Breast epithelium (tissue), 4 donors: ENCODE data around the gene MVB12B. TPM values are rescaled to one million over a fixed set of nuclear protein-coding genes. Genes with fewer than 3 reads are reported as not detected.

Experiments
- DNase-seq, 2 donors: peaks; one replicate each; pipeline ENCODE4 v3.0.0-alpha.2; 2019; ENCODE audit warnings: low spot score in 2 of 2
- H3K27ac ChIP-seq, 2 donors: fragments of 200-600 bp; sonication (generic) in 1 of 2; one replicate each; pipeline ENCODE4 v1.5.1; 2016 to 2019; ENCODE audit warnings: mild to moderate bottlenecking in 1 of 2
- H3K27me3 ChIP-seq, 2 donors: fragments of 200-600 bp; sonication (generic) in 1 of 2; one replicate each; pipeline versions ENCODE4 v1.5.1 to v1.6.0; 2017 to 2019; ENCODE audit warnings: control low read depth in 1 of 2, mild to moderate bottlenecking in 1 of 2
- H3K36me3 ChIP-seq: fragments of 200-600 bp; one replicate; pipeline ENCODE4 v1.5.1; 2019
- H3K4me1 ChIP-seq, 2 donors: fragments of 200-600 bp; sonication (generic); one replicate each; pipeline ENCODE4 v1.5.1; 2016 to 2019; ENCODE audit warnings: control low read depth in 1 of 2
- H3K4me3 ChIP-seq, 3 donors: fragments of 200-600 bp; sonication (generic); 1 replicate in 2 of 3; 2 replicates in 1 of 3; pipeline ENCODE4 v1.5.1; 2016 to 2019; ENCODE audit warnings: mild to moderate bottlenecking in 3 of 3, moderate library complexity in 2 of 3
- H3K9me3 ChIP-seq, 2 donors: fragments of 200-600 bp; sonication (generic) in 1 of 2; one replicate each; pipeline ENCODE4 v1.5.1; 2016 to 2019; ENCODE audit warnings: control low read depth in 1 of 2
- POLR2A ChIP-seq: fragments of 450-650 bp; IDR thresholded peaks from one replicate; pipeline ENCODE4 v1.6.1; 2016; ENCODE audit warnings: antibody characterized with exemption, mild to moderate bottlenecking, moderate library complexity
- POLR2AphosphoS5 ChIP-seq, 3 donors: sonication (generic); formaldehyde crosslinking; IDR thresholded peaks; one replicate each; pipeline ENCODE4 v1.6.1; 2017; ENCODE audit warnings: antibody characterized with exemption in 3 of 3
- intact Hi-C: fragments of 100-400 bp; cut with DNase I; formaldehyde crosslinking; loops from one replicate; pipeline ENCODE4 v1.15.1; 2023; ENCODE audit warnings: low total_unique reads
- total RNA-seq, 3 donors: library from RNA; depleted of rRNA; stranded (reverse); fragments of >200 nt; gene quantifications; one replicate each; pipeline ENCODE4 v1.1.0, GENCODE V29; 2016
- TF ChIP-seq, protein P1 (sequence below), 3 donors: fragments of 450-650 bp; IDR thresholded peaks; one replicate each; pipeline ENCODE4 v1.5.1; 2016 to 2017; ENCODE audit warnings: antibody characterized with exemption in 3 of 3, mild to moderate bottlenecking in 3 of 3, moderate library complexity in 3 of 3

The MVB12B gene
- total RNA-seq, 3 donors from 2014 or later, result 8.2 to 12.6 (median 9.9) TPM

DNA sequence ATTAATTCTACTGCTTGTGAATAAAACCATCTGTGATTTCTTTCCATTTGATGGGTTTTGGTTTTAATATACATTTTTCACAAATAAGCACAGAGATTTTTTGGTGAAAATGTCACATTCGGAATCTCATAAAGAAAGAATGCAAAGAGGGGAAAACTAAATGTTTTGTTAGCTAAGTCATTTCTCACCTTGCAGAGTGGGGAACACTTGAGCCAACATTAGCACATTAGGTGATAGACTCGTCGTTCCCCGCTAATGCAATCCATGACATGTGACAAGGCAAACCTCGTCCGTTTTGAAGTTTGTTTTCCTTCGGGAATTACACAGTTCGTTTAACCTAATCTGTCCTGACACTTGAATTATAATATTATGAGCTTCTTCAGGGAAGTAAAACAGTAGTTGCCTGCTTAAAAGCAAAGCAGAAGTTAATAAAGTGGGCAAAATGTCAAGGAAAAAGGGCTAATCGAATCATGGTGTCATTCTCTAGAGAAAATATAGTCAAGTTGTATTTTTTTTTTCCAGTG is 191.3 kb downstream of the MVB12B start:
- Histone ChIP-seq H3K27ac (no peak overlapping the region), H3K4me1 (peaks cover 0 to 6% of the 10 kb centered on the region in 2 donors), H3K27me3 (peaks cover 7 to 25% of the 10 kb centered on the region in 2 donors), H3K9me3 (no peaks in the 10 kb centered on the region), H3K36me3 (no peaks in the 10 kb centered on the region), H3K4me3 (peak overlapping the region in 2 of 3 donors; percentile 45 to 62)
- intact Hi-C loops, result no loop called here
- TF ChIP-seq, protein P1, sequence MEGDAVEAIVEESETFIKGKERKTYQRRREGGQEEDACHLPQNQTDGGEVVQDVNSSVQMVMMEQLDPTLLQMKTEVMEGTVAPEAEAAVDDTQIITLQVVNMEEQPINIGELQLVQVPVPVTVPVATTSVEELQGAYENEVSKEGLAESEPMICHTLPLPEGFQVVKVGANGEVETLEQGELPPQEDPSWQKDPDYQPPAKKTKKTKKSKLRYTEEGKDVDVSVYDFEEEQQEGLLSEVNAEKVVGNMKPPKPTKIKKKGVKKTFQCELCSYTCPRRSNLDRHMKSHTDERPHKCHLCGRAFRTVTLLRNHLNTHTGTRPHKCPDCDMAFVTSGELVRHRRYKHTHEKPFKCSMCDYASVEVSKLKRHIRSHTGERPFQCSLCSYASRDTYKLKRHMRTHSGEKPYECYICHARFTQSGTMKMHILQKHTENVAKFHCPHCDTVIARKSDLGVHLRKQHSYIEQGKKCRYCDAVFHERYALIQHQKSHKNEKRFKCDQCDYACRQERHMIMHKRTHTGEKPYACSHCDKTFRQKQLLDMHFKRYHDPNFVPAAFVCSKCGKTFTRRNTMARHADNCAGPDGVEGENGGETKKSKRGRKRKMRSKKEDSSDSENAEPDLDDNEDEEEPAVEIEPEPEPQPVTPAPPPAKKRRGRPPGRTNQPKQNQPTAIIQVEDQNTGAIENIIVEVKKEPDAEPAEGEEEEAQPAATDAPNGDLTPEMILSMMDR (IDR thresholded peaks at IDR 0.05), result no peak
- no peak for DNase-seq

DNA sequence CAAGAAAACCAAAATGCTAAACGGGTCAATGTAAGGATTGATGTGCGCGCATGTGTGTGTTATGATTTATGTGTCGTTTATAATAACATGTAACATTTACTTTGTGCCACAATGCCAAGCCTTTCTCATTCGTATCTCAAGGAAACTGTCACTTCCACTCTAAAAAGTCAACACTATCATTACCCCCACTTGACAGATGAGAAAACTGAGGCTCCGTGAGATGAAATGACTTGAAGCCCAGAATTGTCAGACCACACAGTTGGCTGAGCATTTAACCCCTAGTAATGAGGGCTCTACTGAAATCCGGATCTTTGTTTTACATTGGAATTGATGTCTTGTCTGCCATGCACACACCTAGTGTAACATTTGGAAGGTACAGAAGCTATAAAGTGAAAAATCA is 192.1 kb downstream of the MVB12B start:
- Histone ChIP-seq H3K4me1 (peaks cover 0 to 6% of the 10 kb centered on the region in 2 donors), H3K27ac (no peak overlapping the region), H3K9me3 (no peaks in the 10 kb centered on the region), H3K36me3 (no peaks in the 10 kb centered on the region), H3K27me3 (peaks cover 7 to 18% of the 10 kb centered on the region in 2 donors), H3K4me3 (no peak overlapping the region)
- no peak for DNase-seq
- TF ChIP-seq POLR2AphosphoS5 (IDR thresholded peaks at IDR 0.05) (no peak), POLR2A (no peak)
- TF ChIP-seq, protein P1 (IDR thresholded peaks at IDR 0.05), result no peak
- intact Hi-C loops, result no loop called here

DNA sequence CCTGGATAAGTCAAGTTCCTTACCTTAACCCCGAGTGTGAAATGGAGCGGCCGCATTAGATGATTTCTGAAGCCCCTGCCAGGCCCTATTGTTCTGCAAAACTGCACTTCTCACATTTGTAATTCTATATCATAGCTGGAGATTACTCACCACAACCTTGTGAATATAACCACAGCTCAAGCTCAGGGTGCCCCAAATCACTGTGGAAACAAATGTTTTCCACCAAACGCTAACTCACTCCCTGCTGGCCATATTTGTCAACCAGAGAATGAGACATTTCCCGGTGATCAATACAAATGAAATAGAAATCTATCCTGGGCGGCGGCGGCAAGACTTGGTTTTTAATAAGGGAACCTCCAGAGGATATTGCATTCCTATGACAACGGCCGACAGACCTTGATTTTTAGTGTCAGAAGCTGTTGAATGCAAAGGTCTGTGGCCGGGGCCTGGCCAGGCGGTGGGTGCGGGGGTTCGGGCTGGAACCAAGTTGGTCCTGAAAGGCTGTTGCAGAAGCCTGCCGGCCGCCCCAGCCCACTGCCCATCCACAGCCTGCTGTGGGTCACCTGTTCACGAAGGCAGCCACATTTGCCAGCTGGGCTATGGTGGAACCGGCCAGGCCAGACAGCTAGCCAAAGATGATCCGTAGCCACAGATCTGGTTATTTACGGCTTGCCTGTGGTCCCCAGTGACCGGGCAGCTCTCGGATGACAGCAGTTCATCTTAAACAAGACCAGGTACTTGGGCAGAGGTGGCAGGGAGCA is 193.2 kb downstream of the MVB12B start:
- TF ChIP-seq POLR2AphosphoS5 (IDR thresholded peaks at IDR 0.05) (no peak), POLR2A (no peak)
- TF ChIP-seq, protein P1 (IDR thresholded peaks at IDR 0.05), result no peak
- Histone ChIP-seq H3K4me3 (no peak overlapping the region), H3K9me3 (no peaks in the 10 kb centered on the region), H3K27ac (no peak overlapping the region), H3K27me3 (peaks cover 0 to 11% of the 10 kb centered on the region in 2 donors), H3K4me1 (peaks cover 0 to 6% of the 10 kb centered on the region in 2 donors), H3K36me3 (no peaks in the 10 kb centered on the region)
- intact Hi-C loops, result no loop called here
- no peak for DNase-seq

DNA sequence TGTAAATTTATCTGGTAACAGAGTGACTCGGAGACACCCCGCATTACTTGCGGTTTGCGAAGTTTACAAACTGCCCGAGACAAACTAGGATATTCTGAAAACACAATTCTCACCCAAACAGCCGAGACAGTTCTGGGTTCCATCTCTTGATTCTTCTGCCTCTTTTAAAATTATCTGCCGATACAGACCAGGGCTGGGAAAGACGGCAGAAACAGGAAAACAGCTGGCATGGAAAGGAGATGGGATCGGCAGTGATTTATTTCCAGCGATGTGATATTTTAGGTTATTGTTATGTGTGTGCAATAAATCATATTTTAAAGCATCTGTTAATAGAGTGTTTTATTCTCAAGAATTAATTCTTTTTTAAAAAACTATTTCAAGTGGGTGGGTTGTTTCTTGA is 193.8 kb downstream of the MVB12B start:
- intact Hi-C loops, result no loop called here
- peaks cover 0 to 6% of the 10 kb centered on the region in 2 donors for H3K4me1 ChIP-seq
- H3K27ac ChIP-seq, result no peak overlapping the region
- TF ChIP-seq, protein P1 (IDR thresholded peaks at IDR 0.05), result no peak
- no peak for TF ChIP-seq POLR2AphosphoS5 (IDR thresholded peaks at IDR 0.05)
- TF ChIP-seq POLR2A, result no peak
- H3K27me3 ChIP-seq, result peaks cover 0 to 13% of the 10 kb centered on the region in 2 donors
- no peak overlapping the region for H3K4me3 ChIP-seq
- no peak for DNase-seq
- no peaks in the 10 kb centered on the region for H3K9me3 ChIP-seq
- no peaks in the 10 kb centered on the region for H3K36me3 ChIP-seq

DNA sequence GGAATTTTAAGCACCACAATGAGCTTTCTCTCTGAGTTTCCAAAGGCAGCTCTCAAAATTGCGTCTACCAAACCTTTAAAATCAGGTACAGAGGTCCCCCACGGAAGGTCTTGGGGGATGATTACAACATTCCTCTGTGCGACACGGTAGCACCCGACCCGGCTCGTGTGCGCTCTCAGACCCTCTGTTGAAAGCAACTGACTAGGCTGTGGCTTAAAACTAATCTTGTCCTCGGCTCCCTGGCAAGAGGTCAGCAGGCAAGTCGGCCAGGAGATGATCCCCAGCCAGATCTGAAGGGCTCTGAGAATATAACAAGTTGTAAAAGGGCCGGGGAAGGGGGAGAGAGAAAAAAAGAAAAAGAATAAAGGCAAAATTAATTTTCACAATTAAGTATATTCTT is 194.5 kb downstream of the MVB12B start:
- no peak for TF ChIP-seq POLR2AphosphoS5 (IDR thresholded peaks at IDR 0.05)
- no peak for TF ChIP-seq POLR2A
- TF ChIP-seq, protein P1 (IDR thresholded peaks at IDR 0.05), result no peak
- Histone ChIP-seq H3K9me3 (no peaks in the 10 kb centered on the region), H3K27ac (no peak overlapping the region), H3K4me3 (no peak overlapping the region), H3K27me3 (peaks cover 0 to 14% of the 10 kb centered on the region in 2 donors), H3K36me3 (no peaks in the 10 kb centered on the region), H3K4me1 (peaks cover 0 to 6% of the 10 kb centered on the region in 2 donors)
- intact Hi-C loops, result no loop called here
- DNase-seq, result no peak
